K562 treated with DMSO at 1 percent for 24 hours (cell line): Measurements from ENCODE around the gene SLC24A4. TPM values are rescaled to one million over a fixed set of nuclear protein-coding genes. Genes with fewer than 3 reads are reported as not detected.

Experiments
- total RNA-seq: library from RNA; unstranded; fragments of 300-600 nt; gene quantifications from 2 replicates; pipeline ENCODE4 v1.2.3, GENCODE V29; 2022; ENCODE audit warnings: low read depth; ENCODE audit not compliant: insufficient read depth

Gene SLC24A4
- total RNA-seq: not detected in 2 replicates

GRCh38 chr14:92323011-92323915 is at the start of gene SLC24A4:
SLC24A4 (plus strand) TSS chr14:92323165; CDS start chr14:92323831, 666 bp downstream.

GRCh38 chr14:92513204-92513965 is 190.4 kb downstream of the SLC24A4 start, which contains the start of gene RIN3:
RIN3 (plus strand) TSS chr14:92513781; CDS start chr14:92513933, 152 bp downstream.

Other genes starting within 250 kb of the SLC24A4 start
- 5.4 and 6.1 TPM in 2 replicates for gene ATXN3, start 216.6 kb upstream of the SLC24A4 start, total RNA-seq
- gene NDUFB1, start 201.5 kb upstream of the SLC24A4 start, total RNA-seq: 145 and 210 TPM in 2 replicates
- 10.9 and 14.6 TPM in 2 replicates for gene CPSF2, start 201.2 kb upstream of the SLC24A4 start, total RNA-seq
- 0.57 and 0.85 TPM in 2 replicates for gene RIN3, start 190.6 kb downstream of the SLC24A4 start, total RNA-seq